Inferior parietal cortex (tissue), 1 donor: ENCODE data around the gene FAU.

Source experiments
- DNase-seq: peaks from one replicate; pipeline ENCODE4 v3.0.0-alpha.2; 2016; ENCODE audit errors: extremely low spot score

FAU gene

GRCh38 chr11:65108469-65109123 is 13.3 kb downstream of the FAU start:
- DNase-seq, result no peak

GRCh38 chr11:65107751-65108468 is 14.0 kb downstream of the FAU start:
- DNase-seq, result no peak

DNA sequence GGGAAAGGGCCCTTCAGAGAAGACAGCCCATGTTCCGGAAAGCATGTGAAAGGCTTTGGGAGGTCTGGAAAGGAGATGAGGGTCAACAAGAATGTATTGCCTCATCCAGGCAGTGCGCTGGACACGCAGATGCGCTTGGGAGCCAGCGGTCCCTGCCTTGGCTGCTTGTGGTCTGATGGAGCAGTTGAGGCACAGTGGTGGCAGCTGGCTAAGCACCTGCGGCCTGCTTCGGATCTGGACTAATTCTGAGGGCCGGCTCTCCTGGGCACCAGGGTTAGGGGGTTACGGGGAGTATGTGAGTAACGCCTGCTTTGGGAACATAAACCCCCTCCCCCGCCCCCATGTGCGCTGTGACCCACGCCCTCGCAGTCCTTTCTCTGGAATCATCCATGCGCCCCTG is 14.9 kb downstream of the FAU start:
- DNase-seq, result no peak

DNA sequence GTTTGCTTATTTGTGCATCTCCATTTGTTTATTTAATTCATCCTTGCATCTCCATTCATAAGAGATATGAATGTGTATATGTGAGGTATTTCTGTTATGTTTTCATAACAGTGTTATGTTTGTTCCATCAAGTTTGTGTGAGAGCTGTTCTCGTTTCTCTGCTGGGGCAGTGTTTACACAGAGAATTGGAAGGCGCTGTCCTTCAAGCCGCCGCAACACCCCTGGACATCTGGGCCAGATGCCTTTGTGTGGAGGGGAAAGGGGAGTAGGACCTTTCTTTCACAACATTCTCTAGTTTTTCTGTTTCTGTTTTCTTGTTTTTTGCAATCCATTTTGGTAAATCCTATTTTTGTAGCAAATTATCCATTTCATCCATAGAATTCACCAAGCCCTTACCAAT is 17.3 kb downstream of the FAU start:
- no peak for DNase-seq

- no peak for DNase-seq
These were observed 18.5 kb downstream of the FAU start for GRCh38 chr11:65103476-65103875.

DNA sequence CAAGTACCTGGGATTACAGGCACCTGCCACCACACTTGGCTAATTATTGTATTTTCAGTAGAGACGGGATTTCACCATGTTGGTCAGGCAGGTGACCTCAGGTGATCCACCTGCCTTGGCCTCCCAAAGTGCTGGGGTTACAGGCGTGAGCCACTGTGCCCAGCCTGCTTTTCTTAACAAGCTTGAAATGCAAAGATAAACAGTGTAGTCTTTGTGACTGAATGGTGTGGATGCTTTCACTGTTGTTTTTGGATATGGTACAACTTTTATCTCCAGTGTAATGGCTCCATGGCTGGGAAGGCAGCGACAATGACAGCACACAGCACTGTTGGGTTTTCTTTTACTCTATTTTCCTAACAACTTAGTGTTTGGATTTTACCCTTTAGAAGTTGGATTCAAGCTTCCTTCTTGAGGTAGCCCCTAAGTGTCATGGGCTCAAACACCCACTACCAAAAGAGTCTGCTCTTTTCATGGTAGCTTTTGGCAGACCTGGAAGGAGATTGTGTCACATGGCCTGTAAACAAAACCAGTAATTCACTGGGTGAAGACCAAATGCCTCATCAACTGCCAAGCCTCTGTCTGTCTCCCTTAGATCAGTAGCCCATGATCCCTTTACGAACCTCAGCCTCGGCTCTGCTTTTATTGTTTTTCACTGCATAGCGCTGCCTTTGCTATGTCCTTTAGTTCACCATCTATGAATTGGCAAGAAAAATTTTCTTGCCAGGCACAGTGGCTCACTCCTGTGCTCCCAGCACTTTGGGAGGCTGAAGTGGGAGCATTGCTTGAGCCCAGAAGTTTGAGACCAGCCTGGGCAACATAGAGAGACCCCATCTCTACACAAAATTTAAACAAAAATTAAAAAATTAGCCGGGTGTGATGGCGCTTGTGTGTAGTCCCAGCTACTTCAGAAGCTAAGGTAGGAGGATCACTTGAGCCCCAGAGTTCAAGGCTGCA is 19.5 kb downstream of the FAU start:
- peak; percentile 66 for DNase-seq

DNA sequence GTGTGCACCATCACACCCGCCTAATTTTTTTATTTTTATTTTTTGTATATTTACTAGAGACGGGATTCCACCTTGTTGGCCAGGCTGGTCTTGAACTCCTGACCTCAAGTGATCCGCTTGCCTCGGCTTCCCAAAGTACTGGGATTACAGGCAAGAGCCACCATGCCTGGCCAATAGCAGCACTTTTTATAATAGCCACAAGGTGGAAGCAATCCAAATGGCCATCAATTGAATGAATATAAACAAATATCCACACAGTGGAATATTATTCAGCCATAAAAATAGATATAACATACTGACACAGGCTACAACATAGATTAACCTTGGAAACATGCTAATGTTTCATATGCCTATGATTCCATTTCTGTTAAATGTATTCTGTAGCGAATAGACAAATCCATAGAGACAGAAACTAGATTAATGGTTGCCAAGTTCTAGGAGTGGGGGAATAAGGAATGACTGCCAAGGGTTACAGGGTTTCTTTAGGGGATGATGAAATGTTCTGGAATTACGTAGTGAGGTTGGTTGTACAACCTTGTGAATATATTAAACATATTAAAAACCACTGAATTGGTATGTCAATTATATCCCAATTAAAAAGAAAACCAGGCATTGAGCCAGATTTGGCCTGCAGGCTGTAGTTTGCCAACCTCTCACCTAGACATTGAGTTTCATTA is 21.1 kb downstream of the FAU start:
- DNase-seq, result no peak

- DNase-seq, result no peak
These were observed 25.0 kb downstream of the FAU start for GRCh38 chr11:65096926-65097325.

GRCh38 chr11:65095974-65096806 is 25.7 kb downstream of the FAU start, which contains the start of gene VPS51:
TSS of gene VPS51 (plus strand) at chr11:65096214. CDS start at chr11:65096251, 37 bp downstream.
- peak; percentile 89 for DNase-seq

DNA sequence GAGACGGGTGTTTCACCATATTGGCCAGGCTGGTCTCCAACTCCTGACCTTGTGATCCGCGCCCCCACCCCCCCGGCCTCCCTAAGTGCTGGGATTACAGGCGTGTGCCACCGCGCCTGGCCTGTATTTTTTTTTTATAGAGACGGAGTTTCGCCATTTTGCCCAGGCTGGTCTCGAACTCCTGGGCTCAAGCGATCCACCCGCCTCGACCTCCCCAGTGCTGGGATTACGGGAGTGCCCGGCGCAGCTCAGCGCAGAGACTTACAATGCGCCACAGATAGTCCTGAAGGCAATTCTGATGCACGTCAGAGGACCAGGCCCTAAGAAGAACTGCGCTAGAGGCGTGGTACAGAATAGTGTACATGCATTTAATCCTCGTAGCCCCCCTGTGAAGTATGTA is 26.5 kb downstream of the FAU start:
- DNase-seq, result no peak

- peak; percentile 34 for DNase-seq
These were observed 31.3 kb downstream of the FAU start for GRCh38 chr11:65090628-65091027.

GRCh38 chr11:65089621-65090020 is 32.3 kb downstream of the FAU start:
- no peak for DNase-seq

GRCh38 chr11:65087827-65088226 is 34.1 kb downstream of the FAU start:
- DNase-seq, result no peak

GRCh38 chr11:65087216-65087615 is 34.7 kb downstream of the FAU start:
- no peak for DNase-seq

DNA sequence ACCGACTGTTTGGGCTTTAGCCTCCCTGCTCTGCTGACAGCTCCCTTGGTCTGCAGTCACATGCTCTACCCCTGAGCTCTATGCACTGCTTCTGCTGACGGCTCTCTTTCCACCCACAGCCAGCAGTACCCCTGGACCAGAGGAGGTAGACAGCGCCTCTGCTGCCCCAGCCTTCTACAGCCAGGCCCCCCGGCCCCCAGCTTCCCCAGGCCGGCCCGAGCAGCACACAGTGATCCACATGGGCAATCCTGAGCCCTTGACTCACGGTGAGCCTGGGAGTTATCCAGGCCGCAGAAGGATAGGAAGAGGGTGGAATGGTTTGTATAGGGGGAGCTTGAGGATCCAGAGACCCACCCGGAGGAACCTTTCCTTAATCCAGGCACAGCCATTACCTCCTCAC is 35.1 kb downstream of the FAU start:
- DNase-seq, result no peak

DNA sequence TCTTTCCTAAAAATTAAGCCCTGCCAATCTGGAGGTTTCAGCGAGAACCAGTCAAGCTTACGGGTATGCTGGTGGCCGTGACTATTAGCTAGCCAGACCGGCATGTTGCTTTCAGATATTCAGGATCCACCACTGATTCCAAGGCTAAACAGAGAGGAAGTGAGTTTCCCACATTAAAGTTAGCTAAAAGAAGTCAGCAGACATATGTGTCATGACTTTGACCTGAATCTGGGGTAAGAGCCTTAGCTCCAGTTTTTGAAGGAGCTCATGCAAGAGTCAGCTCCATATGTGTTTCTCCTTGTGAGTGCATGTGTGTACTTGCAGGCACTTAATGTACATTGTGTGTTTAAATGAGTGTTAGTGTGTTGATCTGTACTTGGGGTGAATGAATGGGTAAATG is 36.5 kb downstream of the FAU start:
- no peak for DNase-seq

DNA sequence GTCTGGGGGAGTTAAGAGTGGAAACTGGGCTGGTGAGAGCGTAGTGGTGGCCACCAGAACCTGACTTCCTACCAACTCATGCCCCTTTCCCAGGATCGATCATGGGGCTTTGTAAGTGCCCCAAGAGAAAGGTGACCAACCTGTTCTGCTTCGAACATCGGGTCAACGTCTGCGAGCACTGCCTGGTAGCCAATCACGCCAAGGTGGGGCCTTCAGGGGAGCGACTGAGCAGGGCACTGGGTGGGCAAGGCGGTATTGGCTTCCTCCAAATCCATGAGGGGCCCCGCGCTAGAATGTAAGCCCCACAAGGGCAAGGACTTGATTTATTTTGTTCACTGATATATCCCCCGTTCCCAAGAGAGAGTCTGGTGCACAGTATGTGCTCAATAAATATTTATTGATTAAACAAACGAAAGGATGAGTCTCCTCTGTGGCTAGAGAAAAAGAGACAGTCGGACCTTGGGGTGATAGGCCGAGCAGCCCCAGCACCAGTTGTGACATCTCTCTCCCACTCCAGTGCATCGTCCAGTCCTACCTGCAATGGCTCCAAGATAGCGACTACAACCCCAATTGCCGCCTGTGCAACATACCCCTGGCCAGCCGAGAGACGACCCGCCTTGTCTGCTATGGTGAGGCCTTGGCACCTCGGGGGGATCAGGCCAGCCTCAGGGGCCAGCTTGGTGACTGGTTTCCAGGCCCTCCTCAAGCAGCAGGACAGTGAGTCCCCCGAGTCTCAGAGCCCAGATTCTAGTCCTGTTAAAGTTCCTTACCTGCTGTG is 37.1 kb downstream of the FAU start:
- no peak for DNase-seq

DNA sequence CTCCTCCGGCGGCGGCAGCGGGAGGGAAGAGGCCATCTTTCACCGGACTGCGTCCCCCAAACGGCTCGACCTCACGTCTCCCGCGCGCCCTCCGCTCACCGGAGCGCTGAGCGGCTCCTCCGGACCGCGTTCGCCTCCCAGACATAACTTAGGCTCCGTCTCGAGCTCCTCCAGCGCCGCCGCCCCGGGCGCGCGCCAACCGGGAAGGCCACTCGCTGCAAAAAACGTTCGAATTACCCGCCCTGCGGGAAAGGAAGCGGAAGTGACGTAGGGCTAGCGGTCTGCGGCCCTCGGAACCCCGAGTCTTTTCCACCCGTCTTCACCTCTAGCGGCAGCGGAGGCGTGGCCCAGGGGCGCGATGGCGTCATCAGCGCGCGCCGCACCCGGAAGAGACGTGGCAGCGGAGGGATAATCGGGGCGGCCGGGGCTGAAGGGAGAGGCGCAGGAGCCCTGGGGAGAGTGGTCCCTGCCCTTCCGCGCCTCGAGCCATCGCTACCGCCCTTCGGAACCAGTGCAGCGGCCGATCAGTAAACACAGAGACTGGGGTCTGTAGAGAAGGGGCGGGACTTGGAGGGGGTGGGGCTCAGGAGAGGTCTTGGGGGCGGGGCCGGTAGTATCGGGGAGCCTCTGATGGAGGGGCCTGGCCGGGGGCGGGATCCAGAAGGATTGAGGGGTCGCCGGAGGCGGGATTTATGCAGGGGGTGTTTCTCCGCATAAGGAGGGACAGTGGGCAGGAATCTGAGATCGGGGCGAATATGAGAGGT is 37.9 kb downstream of the FAU start, which contains the start of the genes CDCA5 and ZFPL1:
CDCA5 (minus strand) TSS at position 207 of the 764 bp plus-strand sequence; CDS start at position 145, 62 bp downstream.
ZFPL1 (plus strand) TSS at position 389 of the 764 bp plus-strand sequence. CDS start 477 bp downstream, outside the sequence.
- DNase-seq, result peak; percentile 98
